Naive thymus-derived CD4-positive, alpha-beta T cell (primary cell): ENCODE results near the gene STK24. TPM values are rescaled to one million over a fixed set of nuclear protein-coding genes. Genes with fewer than 3 reads are reported as not detected.

ENCODE experiments used
- ATAC-seq: fragments of 150-1000 bp; cut with Tn5 transposase; 2 replicates; pipeline ENCODE4 v1.10.0; 2021; ENCODE audit warnings: mild to moderate bottlenecking, moderate library complexity
- CTCF ChIA-PET: fragments of 350-600 bp; sonication (Branson Sonifier 250); formaldehyde crosslinking; loops from one replicate; lab custom pipeline; 2021; ENCODE audit warnings: antibody characterized with exemption; lab: Charles Lee
- POLR2A ChIA-PET: fragments of 350-600 bp; sonication (Branson Sonifier 250); formaldehyde crosslinking; loops from one replicate; lab custom pipeline; 2021; ENCODE audit warnings: antibody characterized with exemption, inconsistent platforms; lab: Charles Lee
- DNase-seq, 9 donors: peaks; one replicate each; pipeline versions ENCODE4 v3.0.0 to v3.0.0-alpha.2; 2020 to 2022; ENCODE audit warnings: mixed read lengths in 1 of 9
- H3K27ac ChIP-seq: one replicate; pipeline ENCODE4 v1.7.0; 2013; ENCODE audit warnings: mild to moderate bottlenecking, low read depth, low read length, moderate library complexity
- H3K27me3 ChIP-seq, 2 donors: one replicate each; pipeline ENCODE4 v1.7.0; 2013; ENCODE audit warnings: low read length in 2 of 2, mild to moderate bottlenecking in 2 of 2, moderate library complexity in 2 of 2; ENCODE audit not compliant: control insufficient read depth in 2 of 2, insufficient read depth in 2 of 2
- H3K36me3 ChIP-seq, 3 experiments: 1 replicate in 2 of 3; 2 replicates in 1 of 3; pipeline ENCODE4 v1.7.0; 2013; ENCODE audit warnings: low read length in 3 of 3, mild to moderate bottlenecking in 3 of 3, moderate library complexity in 1 of 3; ENCODE audit not compliant: insufficient read depth in 3 of 3, control insufficient read depth in 2 of 3
- H3K4me1 ChIP-seq, 2 donors: one replicate each; pipeline ENCODE4 v1.7.0; 2013; ENCODE audit warnings: low read length in 2 of 2, mild to moderate bottlenecking in 2 of 2, moderate library complexity in 1 of 2; ENCODE audit not compliant: control insufficient read depth in 2 of 2, insufficient read depth in 2 of 2
- H3K4me3 ChIP-seq: 2 replicates; pipeline ENCODE4 v1.7.0; 2013; ENCODE audit warnings: mild to moderate bottlenecking, low read length
- H3K9me3 ChIP-seq, 3 experiments: 1 replicate in 2 of 3; 2 replicates in 1 of 3; pipeline ENCODE4 v1.7.0; 2013; ENCODE audit warnings: low read length in 3 of 3; ENCODE audit not compliant: control insufficient read depth in 2 of 3
- H3K27ac Mint-ChIP-seq, 9 donors: one replicate each; pipeline ENCODE4 v1.8.0; 2020 to 2022; ENCODE audit warnings: mixed read lengths in 9 of 9, mild to moderate bottlenecking in 8 of 9, moderate library complexity in 5 of 9, inconsistent platforms in 2 of 9
- H3K27me3 Mint-ChIP-seq, 5 donors: one replicate each; pipeline ENCODE4 v1.8.0; 2021 to 2022; ENCODE audit warnings: mixed read lengths in 5 of 5, mild to moderate bottlenecking in 1 of 5
- H3K36me3 Mint-ChIP-seq, 5 donors: one replicate each; pipeline ENCODE4 v1.8.0; 2020 to 2022; ENCODE audit warnings: mixed read lengths in 5 of 5, mild to moderate bottlenecking in 3 of 5, inconsistent platforms in 1 of 5
- H3K4me1 Mint-ChIP-seq, 7 donors: one replicate each; pipeline ENCODE4 v1.8.0; 2020 to 2022; ENCODE audit warnings: mixed read lengths in 7 of 7, mild to moderate bottlenecking in 3 of 7, inconsistent platforms in 1 of 7
- H3K4me3 Mint-ChIP-seq, 10 donors: one replicate each; pipeline ENCODE4 v1.8.0; 2020 to 2022; ENCODE audit warnings: mild to moderate bottlenecking in 10 of 10, mixed read lengths in 10 of 10, moderate library complexity in 6 of 10, inconsistent platforms in 2 of 10
- H3K9me3 Mint-ChIP-seq, 11 donors: one replicate each; pipeline ENCODE4 v1.8.0; 2020 to 2022; ENCODE audit warnings: mixed read lengths in 11 of 11, mild to moderate bottlenecking in 4 of 11, inconsistent platforms in 1 of 11, moderate library complexity in 1 of 11
- intact Hi-C, 2 donors: fragments of 100-400 bp; cut with micrococcal nuclease; formaldehyde crosslinking; loops; one replicate each; pipeline ENCODE4 v1.15.1; 2023
- polyA plus RNA-seq, 2 donors: library from polyadenylated mRNA; unstranded; fragments of 300-500 nt; fragmentation: Illumina TruSeq; gene quantifications; one replicate each; pipeline ENCODE4 v1.2.3, GENCODE V29; 2021
- total RNA-seq, 6 experiments: library from RNA in 5 of 6; stranded (reverse) in 5 of 6; gene quantifications; 1 replicate in 5 of 6; 2 replicates in 1 of 6; pipeline ENCODE4 v1.2.3 and lab custom pipeline; 2021 to 2026

The STK24 gene
- total and polyA plus RNA-seq, 7 experiments from 2014 or later = 29.8 to 148 (median 94.4) TPM

GRCh38 chr13:98439896-98440295 lies 137.0 kb downstream of the STK24 start:
- Histone ChIP-seq H3K4me1 (peaks cover under 1 to 2% of the 10 kb centered on the region in 2 donors), H3K4me3 (no peak overlapping the region), H3K27ac (no peak overlapping the region), H3K9me3 (no peaks in the 10 kb centered on the region), H3K36me3 (no peaks in the 10 kb centered on the region), H3K27me3 (no peaks in the 10 kb centered on the region)
- intact Hi-C loops = loop anchor here in 1 of 2 donors (10.0 kb wide), 1 partner anchor 465 kb away; no protein-coding TSS in a partner anchor
- Mint-ChIP-seq H3K4me3 (no peak overlapping the region), H3K27ac (no peak overlapping the region), H3K27me3 (peaks cover 0 to 3% (median 0%) of the 10 kb centered on the region in 5 donors), H3K4me1 (peaks cover 0 to 10% (median 2%) of the 10 kb centered on the region in 7 donors), H3K9me3 (peaks cover 0 to 10% (median 0%) of the 10 kb centered on the region in 11 donors), H3K36me3 (no peaks in the 10 kb centered on the region)
- CTCF ChIA-PET = no interaction called here
- ATAC-seq = no peak
- no peak for DNase-seq
- POLR2A ChIA-PET = no interaction called here

- Histone ChIP-seq H3K27ac (no peak overlapping the region), H3K9me3 (no peaks in the 10 kb centered on the region), H3K4me1 (no peaks in the 10 kb centered on the region), H3K36me3 (no peaks in the 10 kb centered on the region), H3K4me3 (no peak overlapping the region), H3K27me3 (no peaks in the 10 kb centered on the region)
- H3K27ac Mint-ChIP-seq = no peak overlapping the region
- H3K27me3 Mint-ChIP-seq = peaks cover 0 to 3% (median 0%) of the 10 kb centered on the region in 5 donors
- H3K4me1 Mint-ChIP-seq = peaks cover 0 to 4% (median 0%) of the 10 kb centered on the region in 7 donors
- peaks cover 0 to 10% (median 0%) of the 10 kb centered on the region in 11 donors for H3K9me3 Mint-ChIP-seq
- ATAC-seq = no peak
- no peaks in the 10 kb centered on the region for H3K36me3 Mint-ChIP-seq
- intact Hi-C loops = no loop called here
- H3K4me3 Mint-ChIP-seq = no peak overlapping the region
- DNase-seq = no peak
- CTCF ChIA-PET = no interaction called here
- POLR2A ChIA-PET = no interaction called here
Observed at GRCh38 chr13:98439126-98439828, 137.6 kb downstream of the STK24 start.

GRCh38 chr13:98438246-98439125 lies 138.4 kb downstream of the STK24 start:
- DNase-seq (no peak), ATAC-seq (no peak)
- Histone ChIP-seq H3K4me1 (no peaks in the 10 kb centered on the region), H3K27ac (no peak overlapping the region), H3K36me3 (no peaks in the 10 kb centered on the region), H3K27me3 (no peaks in the 10 kb centered on the region), H3K9me3 (no peaks in the 10 kb centered on the region), H3K4me3 (no peak overlapping the region)
- intact Hi-C loops = no loop called here
- no peak overlapping the region for H3K27ac Mint-ChIP-seq
- H3K36me3 Mint-ChIP-seq = no peaks in the 10 kb centered on the region
- peaks cover 0 to 7% (median 0%) of the 10 kb centered on the region in 11 donors for H3K9me3 Mint-ChIP-seq
- POLR2A ChIA-PET = no interaction called here
- no peak overlapping the region for H3K4me3 Mint-ChIP-seq
- H3K4me1 Mint-ChIP-seq = no peaks in the 10 kb centered on the region
- CTCF ChIA-PET = interaction anchor here (2.0 kb wide), 1 partner anchor 215 kb away, joined by 8 read pairs; no protein-coding TSS in a partner anchor
- H3K27me3 Mint-ChIP-seq = peaks cover 0 to 3% (median 0%) of the 10 kb centered on the region in 5 donors

GRCh38 chr13:98436233-98436910 lies 140.5 kb downstream of the STK24 start:
- Histone ChIP-seq H3K9me3 (no peaks in the 10 kb centered on the region), H3K4me1 (no peaks in the 10 kb centered on the region), H3K36me3 (no peaks in the 10 kb centered on the region), H3K4me3 (no peak overlapping the region), H3K27me3 (no peaks in the 10 kb centered on the region), H3K27ac (no peak overlapping the region)
- peaks cover 0 to 3% (median 0%) of the 10 kb centered on the region in 7 donors for H3K4me1 Mint-ChIP-seq
- peaks cover 0 to 3% (median 0%) of the 10 kb centered on the region in 11 donors for H3K9me3 Mint-ChIP-seq
- peak overlapping the region in 2 of 9 donors; percentile 8 to 36 for H3K27ac Mint-ChIP-seq
- intact Hi-C loops = no loop called here
- H3K4me3 Mint-ChIP-seq = no peak overlapping the region
- DNase-seq (no peak), ATAC-seq (no peak)
- CTCF ChIA-PET = interaction anchor here (2.0 kb wide), 1 partner anchor 217 kb away, joined by 8 read pairs; no protein-coding TSS in a partner anchor
- POLR2A ChIA-PET = interaction anchor here (0.5 kb wide), 1 partner anchor 129 kb away, joined by 4 read pairs; no protein-coding TSS in a partner anchor
- H3K27me3 Mint-ChIP-seq = peaks cover 0 to 14% (median 4%) of the 10 kb centered on the region in 5 donors
- H3K36me3 Mint-ChIP-seq = peaks cover 0 to 3% (median 0%) of the 10 kb centered on the region in 5 donors

GRCh38 chr13:98435376-98435775 lies 141.5 kb downstream of the STK24 start:
- peaks cover 0 to 3% (median 0%) of the 10 kb centered on the region in 7 donors for H3K4me1 Mint-ChIP-seq
- ATAC-seq (no peak), DNase-seq (no peak)
- H3K9me3 ChIP-seq = no peaks in the 10 kb centered on the region
- H3K36me3 ChIP-seq = no peaks in the 10 kb centered on the region
- no peak overlapping the region for H3K4me3 Mint-ChIP-seq
- H3K27ac ChIP-seq = no peak overlapping the region
- peaks cover 0 to 18% (median 4%) of the 10 kb centered on the region in 5 donors for H3K27me3 Mint-ChIP-seq
- ChIA-PET CTCF (no interaction called here), POLR2A (no interaction called here)
- H3K9me3 Mint-ChIP-seq = peaks cover 0 to 3% (median 0%) of the 10 kb centered on the region in 11 donors
- no peak overlapping the region for H3K4me3 ChIP-seq
- peaks cover 0 to 3% (median 0%) of the 10 kb centered on the region in 5 donors for H3K36me3 Mint-ChIP-seq
- intact Hi-C loops = no loop called here
- no peaks in the 10 kb centered on the region for H3K27me3 ChIP-seq
- H3K27ac Mint-ChIP-seq = no peak overlapping the region
- no peaks in the 10 kb centered on the region for H3K4me1 ChIP-seq

GRCh38 chr13:98434060-98434459 lies 142.8 kb downstream of the STK24 start:
- Mint-ChIP-seq H3K4me3 (no peak overlapping the region), H3K27me3 (peaks cover 0 to 21% (median 4%) of the 10 kb centered on the region in 5 donors), H3K4me1 (peaks cover 0 to 3% (median 0%) of the 10 kb centered on the region in 7 donors), H3K27ac (no peak overlapping the region), H3K9me3 (peaks cover 0 to 1% (median 0%) of the 10 kb centered on the region in 11 donors), H3K36me3 (peaks cover 0 to 3% (median 0%) of the 10 kb centered on the region in 5 donors)
- Histone ChIP-seq H3K36me3 (no peaks in the 10 kb centered on the region), H3K9me3 (no peaks in the 10 kb centered on the region), H3K4me3 (no peak overlapping the region), H3K27me3 (no peaks in the 10 kb centered on the region), H3K27ac (no peak overlapping the region), H3K4me1 (no peaks in the 10 kb centered on the region)
- ChIA-PET CTCF (interaction anchor here (1.1 to 1.5 kb wide), 2 partner anchors 9 to 11 kb away, joined by 3 to 4 read pairs; no protein-coding TSS in a partner anchor), POLR2A (no interaction called here)
- ATAC-seq (no peak), DNase-seq (no peak)
- intact Hi-C loops = no loop called here
